Endodermal cell (in vitro differentiated cells): ENCODE measurements around the gene OGDH. TPM values are rescaled to one million over a fixed set of nuclear protein-coding genes. Genes with fewer than 3 reads are reported as not detected.

Experiments used
- DNase-seq: peaks from one replicate; pipeline ENCODE4 v3.0.0-alpha.2; 2017
- H3K27ac ChIP-seq: 2 replicates; pipeline ENCODE4 v1.5.1; 2013; ENCODE audit warnings: mild to moderate bottlenecking, low read depth, low read length, moderate library complexity
- H3K27me3 ChIP-seq: 2 replicates; pipeline ENCODE4 v1.6.1; 2013; ENCODE audit warnings: mild to moderate bottlenecking, low read length, moderate library complexity; ENCODE audit not compliant: insufficient read depth, control insufficient read depth, poor library complexity, severe bottlenecking
- H3K36me3 ChIP-seq: 2 replicates; pipeline ENCODE4 v1.7.0; 2013; ENCODE audit warnings: mild to moderate bottlenecking, low read length, moderate library complexity; ENCODE audit not compliant: control insufficient read depth, insufficient read depth
- H3K4me1 ChIP-seq: one replicate; pipeline ENCODE4 v1.7.0; 2013; ENCODE audit warnings: low read length; ENCODE audit not compliant: control insufficient read depth, insufficient read depth
- H3K4me3 ChIP-seq: 2 replicates; pipeline ENCODE4 v1.5.1; 2013; ENCODE audit warnings: mild to moderate bottlenecking, low read length, moderate library complexity
- H3K9ac ChIP-seq: 2 replicates; pipeline ENCODE4 v1.6.1; 2013; ENCODE audit warnings: mild to moderate bottlenecking, low read length, moderate library complexity; ENCODE audit not compliant: poor library complexity, severe bottlenecking; ENCODE audit errors: extremely low read depth
- H3K9me3 ChIP-seq: 2 replicates; pipeline ENCODE4 v1.6.1; 2013; ENCODE audit warnings: mild to moderate bottlenecking, low read length, moderate library complexity; ENCODE audit not compliant: control insufficient read depth
- H3K27ac Mint-ChIP-seq: 2 replicates; pipeline ENCODE4 v1.8.0; 2020; ENCODE audit warnings: mixed read lengths
- H3K27me3 Mint-ChIP-seq: 2 replicates; pipeline ENCODE4 v1.8.0; 2021; ENCODE audit warnings: mild to moderate bottlenecking, mixed read lengths; ENCODE audit not compliant: insufficient read depth
- H3K36me3 Mint-ChIP-seq: 2 replicates; pipeline ENCODE4 v1.8.0; 2020; ENCODE audit warnings: low read depth, mixed read lengths
- H3K4me1 Mint-ChIP-seq: 2 replicates; pipeline ENCODE4 v1.8.0; 2020; ENCODE audit warnings: mixed read lengths
- H3K4me3 Mint-ChIP-seq: 2 replicates; pipeline ENCODE4 v1.8.0; 2020; ENCODE audit warnings: mild to moderate bottlenecking, moderate library complexity, mixed read lengths
- H3K9me3 Mint-ChIP-seq: 2 replicates; pipeline ENCODE4 v1.8.0; 2020; ENCODE audit warnings: mild to moderate bottlenecking, mixed read lengths
- WGBS, 2 experiments: methylation state at CpG; one replicate each; pipeline versions ENCODE4 v1.1.5 to v1.1.7; 2013; ENCODE audit warnings: missing lambda C conversion rate in 2 of 2, mixed read lengths in 1 of 2; ENCODE audit not compliant: insufficient coverage in 1 of 2, insufficient read length in 1 of 2; 5-methylcytosine and 5-hydroxymethylcytosine counted together
- total RNA-seq, 2 donors: library from RNA; stranded (reverse); fragmentation: NEBNext Ultra II Directional in 1 of 2; extraction: Animal tissue kit (Norgen Biotek cat#: 25700) in 1 of 2; gene quantifications; 2 replicates in 1 of 2; 3 replicates in 1 of 2; pipeline ENCODE4 v1.2.1, GENCODE V29; 2021
- TF ChIP-seq, protein P1 (sequence below): fragments of 200-600 bp; sonication (generic); conservative IDR thresholded peaks from 2 replicates; pipeline ENCODE4 v1.5.0; 2021; ENCODE audit warnings: antibody characterized with exemption, mild to moderate bottlenecking

The OGDH gene
- total RNA-seq, 2 donors from 2014 or later = 82.5 to 96.0 TPM

DNA sequence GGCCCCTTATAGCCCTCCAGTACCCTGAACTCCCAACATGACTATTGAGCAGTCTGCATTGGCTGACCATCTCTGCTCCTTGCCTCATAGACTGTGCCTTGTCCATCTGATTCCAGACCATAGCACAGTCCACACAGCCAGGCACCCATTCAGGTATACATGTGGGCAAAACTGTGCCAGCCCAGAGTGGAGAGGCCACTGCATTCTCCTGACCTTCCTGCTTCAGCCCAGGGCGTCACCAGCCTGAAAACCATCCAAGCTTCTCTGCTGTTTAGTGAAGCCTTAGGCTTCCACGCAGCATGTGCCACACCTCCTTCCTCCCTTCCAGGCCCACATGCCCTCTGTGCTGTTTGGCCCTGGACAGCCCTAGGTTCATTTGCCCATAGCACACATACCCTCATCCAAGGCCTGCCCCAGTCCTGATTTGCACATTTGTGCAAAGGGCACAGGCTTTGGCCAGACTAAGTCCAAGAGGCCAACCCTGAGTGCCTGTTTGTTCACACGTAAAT is 43.2 kb upstream of the OGDH start:
- peaks cover 40% of the 10 kb centered on the region for H3K36me3 ChIP-seq
- no peak overlapping the region for H3K4me3 ChIP-seq
- H3K9ac ChIP-seq = no peak overlapping the region
- peaks cover 3% of the 10 kb centered on the region for H3K4me1 Mint-ChIP-seq
- H3K27ac ChIP-seq = no peak overlapping the region
- peak; percentile 39 for DNase-seq
- no peaks in the 10 kb centered on the region for H3K27me3 Mint-ChIP-seq
- H3K4me3 Mint-ChIP-seq = no peak overlapping the region
- H3K27ac Mint-ChIP-seq = no peak overlapping the region
- peaks cover 2% of the 10 kb centered on the region for H3K4me1 ChIP-seq
- H3K9me3 Mint-ChIP-seq = peaks cover 4% of the 10 kb centered on the region
- peaks cover 42% of the 10 kb centered on the region for H3K36me3 Mint-ChIP-seq
- TF ChIP-seq, protein P1, sequence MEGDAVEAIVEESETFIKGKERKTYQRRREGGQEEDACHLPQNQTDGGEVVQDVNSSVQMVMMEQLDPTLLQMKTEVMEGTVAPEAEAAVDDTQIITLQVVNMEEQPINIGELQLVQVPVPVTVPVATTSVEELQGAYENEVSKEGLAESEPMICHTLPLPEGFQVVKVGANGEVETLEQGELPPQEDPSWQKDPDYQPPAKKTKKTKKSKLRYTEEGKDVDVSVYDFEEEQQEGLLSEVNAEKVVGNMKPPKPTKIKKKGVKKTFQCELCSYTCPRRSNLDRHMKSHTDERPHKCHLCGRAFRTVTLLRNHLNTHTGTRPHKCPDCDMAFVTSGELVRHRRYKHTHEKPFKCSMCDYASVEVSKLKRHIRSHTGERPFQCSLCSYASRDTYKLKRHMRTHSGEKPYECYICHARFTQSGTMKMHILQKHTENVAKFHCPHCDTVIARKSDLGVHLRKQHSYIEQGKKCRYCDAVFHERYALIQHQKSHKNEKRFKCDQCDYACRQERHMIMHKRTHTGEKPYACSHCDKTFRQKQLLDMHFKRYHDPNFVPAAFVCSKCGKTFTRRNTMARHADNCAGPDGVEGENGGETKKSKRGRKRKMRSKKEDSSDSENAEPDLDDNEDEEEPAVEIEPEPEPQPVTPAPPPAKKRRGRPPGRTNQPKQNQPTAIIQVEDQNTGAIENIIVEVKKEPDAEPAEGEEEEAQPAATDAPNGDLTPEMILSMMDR = no peak
- H3K27me3 ChIP-seq = no peaks in the 10 kb centered on the region
- WGBS, 2 experiments = 92 to 100% methylated on average over 1 to 3 of the region's 3 CpGs
- H3K9me3 ChIP-seq = no peaks in the 10 kb centered on the region

DNA sequence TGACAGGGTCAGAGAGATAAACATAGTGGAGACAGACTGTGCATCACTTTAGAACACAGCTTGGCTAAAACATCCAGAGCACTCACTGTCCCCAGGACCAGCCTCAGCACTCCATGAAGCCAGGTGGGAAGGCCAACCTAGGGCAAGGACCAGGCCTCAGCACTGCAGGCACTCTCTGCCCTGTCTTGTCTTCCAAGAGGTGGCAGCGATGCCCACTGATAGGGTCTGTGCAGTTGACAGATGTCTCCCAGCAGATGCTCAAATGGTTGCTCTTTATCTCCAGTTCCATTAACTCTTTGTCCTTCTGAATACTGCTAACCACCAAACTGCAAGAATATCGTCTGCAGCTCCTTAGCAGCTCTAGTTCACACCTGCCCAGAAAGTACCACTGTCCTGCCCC is 41.8 kb upstream of the OGDH start:
- DNase-seq = no peak
- no peaks in the 10 kb centered on the region for H3K9me3 Mint-ChIP-seq
- H3K27me3 Mint-ChIP-seq = no peaks in the 10 kb centered on the region
- peaks cover 3% of the 10 kb centered on the region for H3K4me1 Mint-ChIP-seq
- H3K4me1 ChIP-seq = peaks cover 2% of the 10 kb centered on the region
- no peak overlapping the region for H3K4me3 Mint-ChIP-seq
- no peak overlapping the region for H3K4me3 ChIP-seq
- no peak overlapping the region for H3K9ac ChIP-seq
- H3K36me3 Mint-ChIP-seq = peaks cover 54% of the 10 kb centered on the region
- H3K36me3 ChIP-seq = peaks cover 54% of the 10 kb centered on the region
- no peak overlapping the region for H3K27ac ChIP-seq
- no peaks in the 10 kb centered on the region for H3K9me3 ChIP-seq
- TF ChIP-seq, protein P1 = no peak
- no peaks in the 10 kb centered on the region for H3K27me3 ChIP-seq
- no peak overlapping the region for H3K27ac Mint-ChIP-seq
- WGBS, 2 experiments = 97 to 100% methylated on average over 2 of the region's 2 CpGs

DNA sequence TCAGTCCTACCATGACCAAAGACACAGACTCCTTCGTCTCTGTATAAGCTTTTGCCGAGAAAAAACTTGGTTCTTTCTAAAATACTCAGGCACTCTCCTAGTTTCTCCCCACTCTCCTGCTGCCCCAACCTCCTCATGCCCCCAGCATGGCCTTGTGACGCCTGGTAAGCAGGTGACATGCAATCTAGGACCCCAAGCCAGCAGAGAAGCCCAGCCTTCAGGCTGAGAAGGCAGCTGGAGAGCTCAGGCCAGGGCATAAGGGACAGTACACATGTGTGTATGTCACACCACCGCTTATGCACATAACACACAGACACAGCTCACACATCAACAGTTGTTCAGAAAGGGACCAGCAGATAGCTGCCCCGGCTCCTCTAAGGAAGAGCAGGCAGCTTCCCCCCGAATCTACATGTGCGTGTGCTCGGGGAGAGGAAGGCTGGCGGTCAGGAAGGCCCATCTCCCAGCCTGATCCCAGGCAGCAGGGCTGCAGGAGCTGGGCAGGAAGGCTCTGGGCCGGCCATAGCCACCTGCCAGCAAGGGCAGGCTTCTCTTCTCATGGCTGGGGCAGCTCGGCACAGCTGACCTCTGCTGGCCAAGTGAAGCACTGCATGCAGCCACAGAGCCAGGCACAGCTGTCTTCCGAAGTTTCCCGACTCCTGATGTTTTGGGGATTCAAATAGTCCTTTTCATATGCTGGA is 41.2 kb upstream of the OGDH start:
- peaks cover 2% of the 10 kb centered on the region for H3K4me1 ChIP-seq
- H3K9me3 ChIP-seq = no peaks in the 10 kb centered on the region
- peaks cover 60% of the 10 kb centered on the region for H3K36me3 Mint-ChIP-seq
- no peak overlapping the region for H3K4me3 ChIP-seq
- H3K27me3 Mint-ChIP-seq = no peaks in the 10 kb centered on the region
- H3K36me3 ChIP-seq = peaks cover 60% of the 10 kb centered on the region
- peak; percentile 94 for DNase-seq
- no peaks in the 10 kb centered on the region for H3K9me3 Mint-ChIP-seq
- H3K27ac Mint-ChIP-seq = peak overlapping the region; percentile 66
- no peak overlapping the region for H3K27ac ChIP-seq
- no peaks in the 10 kb centered on the region for H3K27me3 ChIP-seq
- no peak overlapping the region for H3K4me3 Mint-ChIP-seq
- no peak overlapping the region for H3K9ac ChIP-seq
- WGBS, 2 experiments = 80 to 81% methylated on average over 11 to 13 of the region's 13 CpGs
- TF ChIP-seq, protein P1 = peak; percentile 97
- H3K4me1 Mint-ChIP-seq = peaks cover 3% of the 10 kb centered on the region
